Measurements from ENCODE around the gene CCNG2. TPM values are rescaled to one million over a fixed set of nuclear protein-coding genes. Genes with fewer than 3 reads are reported as not detected.
A peak's percentile ranks its signal among the peaks of the same experiment; 100 is the strongest.

Gene CCNG2, protein sequence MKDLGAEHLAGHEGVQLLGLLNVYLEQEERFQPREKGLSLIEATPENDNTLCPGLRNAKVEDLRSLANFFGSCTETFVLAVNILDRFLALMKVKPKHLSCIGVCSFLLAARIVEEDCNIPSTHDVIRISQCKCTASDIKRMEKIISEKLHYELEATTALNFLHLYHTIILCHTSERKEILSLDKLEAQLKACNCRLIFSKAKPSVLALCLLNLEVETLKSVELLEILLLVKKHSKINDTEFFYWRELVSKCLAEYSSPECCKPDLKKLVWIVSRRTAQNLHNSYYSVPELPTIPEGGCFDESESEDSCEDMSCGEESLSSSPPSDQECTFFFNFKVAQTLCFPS
- 11.8 TPM for polyA plus RNA-seq (2012; ENCODE audit: low read depth, missing spikeins)

DNA sequence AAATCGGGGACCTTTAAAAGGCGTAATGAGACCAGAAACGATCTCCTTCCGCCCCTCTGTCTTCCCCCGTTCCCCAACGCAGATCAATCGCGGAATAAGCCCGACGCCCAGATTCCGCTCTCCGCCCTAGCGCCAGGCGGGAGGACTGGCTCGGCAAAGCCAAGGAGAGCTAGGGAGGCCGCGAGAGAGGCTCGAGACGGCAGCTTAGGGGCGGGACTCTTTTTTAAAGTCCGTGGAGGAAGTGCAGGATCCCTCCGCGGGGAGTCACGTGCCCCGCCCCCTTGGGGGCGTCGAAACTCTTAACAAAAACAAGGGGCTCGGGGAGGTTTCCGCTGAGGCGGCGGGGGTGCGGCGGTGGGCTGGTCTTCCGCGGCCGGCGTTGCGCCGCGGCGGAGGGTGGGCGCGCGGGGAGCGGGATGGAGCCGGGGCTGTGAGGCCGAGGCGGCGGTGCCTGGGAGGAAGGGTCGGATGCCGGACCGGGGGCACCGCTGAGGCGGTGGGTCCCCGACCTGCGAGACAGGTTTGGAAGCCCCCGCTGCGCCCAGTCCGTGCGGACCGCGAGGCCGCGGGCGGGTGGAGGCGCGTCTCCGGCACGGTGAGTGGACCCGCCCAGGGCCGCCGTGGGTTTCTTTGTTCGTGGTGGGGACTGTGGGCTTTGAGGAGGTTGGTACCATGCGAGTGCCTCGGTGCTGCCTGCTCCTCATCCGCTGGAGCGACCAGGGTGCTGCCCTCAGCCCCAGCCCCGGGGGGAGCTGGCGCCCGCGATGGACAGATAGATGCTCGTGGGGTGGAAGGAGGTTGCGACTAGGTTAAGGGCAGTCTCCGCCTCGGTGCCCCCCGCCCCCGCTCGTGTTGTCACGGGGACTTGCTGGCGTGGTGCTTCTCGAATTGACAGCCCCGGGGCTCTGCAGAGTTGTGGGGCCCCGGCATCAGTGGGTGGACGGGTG is at the start of gene CCNG2:
Gene CCNG2, plus strand, starts transcription at position 296 of the 947 bp plus-strand sequence. CDS start 1,326 bp downstream, outside the sequence.
- DNase-seq (ENCODE audit: insufficient read length, low spot score) (peak; percentile 40), FAIRE-seq (no peak)
- peak; percentile 38; the same call in 1 of the 2 replicates for TF ChIP-seq POLR2A (IDR thresholded peaks at IDR 0.05; ENCODE audit: low read depth, low read length)
- TF ChIP-seq SPI1 (IDR thresholded peaks at IDR 0.05; ENCODE audit: low read depth, low read length): no peak
- TF ChIP-seq POU2F2 (IDR thresholded peaks at IDR 0.05; ENCODE audit: low read depth, low read length): peak; percentile 53; the same call in 1 of the 2 replicates
- no peak for TF ChIP-seq PAX5 (IDR thresholded peaks at IDR 0.05; ENCODE audit: insufficient read depth, low read length, severe bottlenecking)
- peak; percentile 54; the same call in 1 of the 2 replicates for TF ChIP-seq TAF1 (IDR thresholded peaks at IDR 0.05; ENCODE audit: low read depth, low read length)
- peak; percentile 35; the same call in 1 of the 2 replicates for TF ChIP-seq POLR2AphosphoS5 (IDR thresholded peaks at IDR 0.05; ENCODE audit: low read depth, low read length)

DNA sequence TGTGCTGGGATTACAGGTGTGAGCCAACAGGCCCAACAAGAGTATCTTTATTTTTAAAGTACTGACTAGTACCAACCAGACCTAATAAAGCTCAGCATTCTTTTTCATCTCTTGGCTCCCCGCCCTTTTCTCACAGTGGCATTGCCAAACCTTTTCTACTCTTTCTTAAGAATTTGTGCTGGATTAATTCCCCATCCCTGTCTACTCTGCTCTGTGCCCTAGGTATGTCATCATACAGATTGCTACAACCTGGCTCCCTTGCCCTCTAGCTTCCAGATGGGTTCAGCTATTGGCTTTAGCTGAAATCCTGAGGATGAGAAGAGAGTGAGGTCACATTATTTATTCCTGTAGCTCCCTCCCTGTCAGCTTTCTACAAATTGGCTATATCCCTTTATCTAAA is 46.3 kb upstream of the CCNG2 start:
- TF ChIP-seq PAX5 (IDR thresholded peaks at IDR 0.05; ENCODE audit: insufficient read depth, low read length, severe bottlenecking) (no peak), POLR2A (IDR thresholded peaks at IDR 0.05; ENCODE audit: low read depth, low read length) (no peak), TAF1 (IDR thresholded peaks at IDR 0.05; ENCODE audit: low read depth, low read length) (no peak), SPI1 (IDR thresholded peaks at IDR 0.05; ENCODE audit: low read depth, low read length) (no peak), POU2F2 (IDR thresholded peaks at IDR 0.05; ENCODE audit: low read depth, low read length) (no peak), POLR2AphosphoS5 (IDR thresholded peaks at IDR 0.05; ENCODE audit: low read depth, low read length) (no peak)
- FAIRE-seq: no peak
- no peak for DNase-seq (ENCODE audit: insufficient read length, low spot score)

DNA sequence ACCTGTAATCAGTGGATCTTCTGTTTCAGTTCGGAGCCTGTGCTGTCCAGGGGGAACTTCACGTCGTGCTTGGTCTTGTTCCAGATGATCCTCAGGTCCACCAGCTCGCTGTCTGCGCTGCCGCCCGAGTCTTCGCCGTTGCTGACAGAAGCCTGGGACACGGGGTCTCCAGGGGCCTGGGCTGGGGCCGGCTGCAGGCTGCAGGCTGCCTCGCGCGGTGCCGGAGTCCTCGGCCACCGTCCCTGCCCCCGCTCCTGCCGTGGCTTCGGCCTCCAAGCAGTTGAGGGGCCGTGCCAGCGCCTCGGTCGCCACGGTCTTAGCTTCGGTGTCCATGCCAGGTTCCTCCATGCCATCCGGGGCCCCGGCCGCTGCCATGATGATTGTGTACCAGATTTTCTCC is 43.9 kb upstream of the CCNG2 start:
- FAIRE-seq: no peak
- TF ChIP-seq POU2F2 (IDR thresholded peaks at IDR 0.05; ENCODE audit: low read depth, low read length): no peak
- TF ChIP-seq POLR2A (IDR thresholded peaks at IDR 0.05; ENCODE audit: low read depth, low read length): no peak
- TF ChIP-seq POLR2AphosphoS5 (IDR thresholded peaks at IDR 0.05; ENCODE audit: low read depth, low read length): no peak
- TF ChIP-seq PAX5 (IDR thresholded peaks at IDR 0.05; ENCODE audit: insufficient read depth, low read length, severe bottlenecking): no peak
- no peak for TF ChIP-seq TAF1 (IDR thresholded peaks at IDR 0.05; ENCODE audit: low read depth, low read length)
- TF ChIP-seq SPI1 (IDR thresholded peaks at IDR 0.05; ENCODE audit: low read depth, low read length): no peak
- no peak for DNase-seq (ENCODE audit: insufficient read length, low spot score)

DNA sequence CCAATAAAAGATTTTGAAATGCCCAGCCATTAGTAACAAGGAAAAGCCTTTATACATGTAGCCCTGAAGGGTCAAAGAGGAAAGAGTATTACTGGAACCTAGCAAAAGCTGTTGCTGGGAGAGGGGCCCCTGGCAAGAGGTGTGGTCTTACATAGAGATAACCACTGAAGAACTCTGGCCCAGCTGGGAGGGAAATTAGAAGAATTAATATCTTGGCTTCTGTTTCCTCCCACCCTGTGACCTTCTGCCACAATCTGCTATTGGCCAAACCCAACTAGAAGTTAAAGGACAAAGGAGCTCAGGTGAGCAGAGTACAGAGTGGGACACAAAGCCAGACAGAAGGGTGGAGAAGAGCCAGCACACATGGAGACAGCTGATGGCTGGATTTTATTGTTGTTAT is 39.3 kb upstream of the CCNG2 start:
- no peak for TF ChIP-seq TAF1 (IDR thresholded peaks at IDR 0.05; ENCODE audit: low read depth, low read length)
- no peak for TF ChIP-seq POLR2A (IDR thresholded peaks at IDR 0.05; ENCODE audit: low read depth, low read length)
- no peak for TF ChIP-seq SPI1 (IDR thresholded peaks at IDR 0.05; ENCODE audit: low read depth, low read length)
- TF ChIP-seq POLR2AphosphoS5 (IDR thresholded peaks at IDR 0.05; ENCODE audit: low read depth, low read length): no peak
- no peak for TF ChIP-seq PAX5 (IDR thresholded peaks at IDR 0.05; ENCODE audit: insufficient read depth, low read length, severe bottlenecking)
- TF ChIP-seq POU2F2 (IDR thresholded peaks at IDR 0.05; ENCODE audit: low read depth, low read length): no peak
- no peak for FAIRE-seq
- no peak for DNase-seq (ENCODE audit: insufficient read length, low spot score)

DNA sequence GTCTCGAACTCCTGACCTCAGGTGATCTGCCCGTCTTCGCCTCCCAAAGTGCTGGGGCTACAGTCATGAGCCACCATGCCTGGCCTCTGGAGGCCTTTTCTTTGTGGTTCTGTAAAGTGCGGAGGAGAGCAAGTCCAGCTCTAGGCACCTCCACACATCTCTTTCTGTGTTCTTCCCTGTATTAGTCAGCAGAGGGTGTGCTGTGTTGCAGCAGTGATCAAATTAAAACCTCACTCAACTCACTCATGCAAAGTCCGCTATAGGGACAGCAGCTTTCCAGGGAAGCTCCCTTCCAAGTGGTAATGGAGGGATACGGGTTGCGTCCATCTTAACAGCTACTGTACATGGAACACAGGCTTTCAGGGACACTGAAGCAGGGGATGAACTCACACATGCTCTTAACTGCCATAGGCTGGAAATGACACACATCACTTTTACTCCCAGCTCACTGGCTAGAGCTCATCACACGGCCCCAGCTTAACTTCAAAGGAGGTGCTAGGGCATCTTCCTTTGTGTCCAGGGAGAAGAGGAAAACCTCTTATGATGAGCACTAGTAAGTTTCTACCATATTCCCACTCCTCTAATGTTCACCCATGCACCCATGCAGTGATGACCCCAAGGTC is 36.0 kb upstream of the CCNG2 start:
- TF ChIP-seq POU2F2 (IDR thresholded peaks at IDR 0.05; ENCODE audit: low read depth, low read length) (no peak), TAF1 (IDR thresholded peaks at IDR 0.05; ENCODE audit: low read depth, low read length) (no peak), PAX5 (IDR thresholded peaks at IDR 0.05; ENCODE audit: insufficient read depth, low read length, severe bottlenecking) (no peak), POLR2A (IDR thresholded peaks at IDR 0.05; ENCODE audit: low read depth, low read length) (no peak), POLR2AphosphoS5 (IDR thresholded peaks at IDR 0.05; ENCODE audit: low read depth, low read length) (no peak), SPI1 (IDR thresholded peaks at IDR 0.05; ENCODE audit: low read depth, low read length) (no peak)
- FAIRE-seq: peak; percentile 65
- no peak for DNase-seq (ENCODE audit: insufficient read length, low spot score)

DNA sequence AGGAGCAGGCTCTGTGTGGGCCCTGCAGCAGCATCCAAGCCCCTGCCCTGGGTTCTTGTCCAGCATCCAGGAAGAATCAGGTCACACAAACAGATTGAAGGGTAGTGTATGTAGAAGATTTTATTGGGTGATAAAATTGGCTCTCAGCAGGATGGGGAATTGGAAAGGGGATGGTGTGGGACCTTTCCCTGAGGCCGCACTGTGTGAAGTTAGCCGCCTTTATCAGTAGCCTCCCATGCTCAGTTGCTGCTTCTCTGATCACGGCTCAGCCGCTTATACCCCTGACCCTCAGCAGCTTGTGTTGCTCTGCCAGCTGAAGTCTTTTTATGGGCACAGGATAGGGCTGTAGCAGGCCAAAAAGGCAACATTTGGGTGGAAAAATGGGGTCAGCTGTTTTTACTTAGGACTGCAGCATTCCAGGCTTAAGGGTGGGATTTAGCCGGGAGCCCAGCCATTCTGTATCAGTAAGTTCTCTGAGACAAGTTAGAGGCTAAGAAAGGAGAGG is 35.2 kb upstream of the CCNG2 start:
- DNase-seq (ENCODE audit: insufficient read length, low spot score) (no peak), FAIRE-seq (no peak)
- TF ChIP-seq TAF1 (IDR thresholded peaks at IDR 0.05; ENCODE audit: low read depth, low read length): no peak
- TF ChIP-seq POLR2AphosphoS5 (IDR thresholded peaks at IDR 0.05; ENCODE audit: low read depth, low read length): no peak
- no peak for TF ChIP-seq SPI1 (IDR thresholded peaks at IDR 0.05; ENCODE audit: low read depth, low read length)
- TF ChIP-seq POLR2A (IDR thresholded peaks at IDR 0.05; ENCODE audit: low read depth, low read length): no peak
- no peak for TF ChIP-seq POU2F2 (IDR thresholded peaks at IDR 0.05; ENCODE audit: low read depth, low read length)
- no peak for TF ChIP-seq PAX5 (IDR thresholded peaks at IDR 0.05; ENCODE audit: insufficient read depth, low read length, severe bottlenecking)

DNA sequence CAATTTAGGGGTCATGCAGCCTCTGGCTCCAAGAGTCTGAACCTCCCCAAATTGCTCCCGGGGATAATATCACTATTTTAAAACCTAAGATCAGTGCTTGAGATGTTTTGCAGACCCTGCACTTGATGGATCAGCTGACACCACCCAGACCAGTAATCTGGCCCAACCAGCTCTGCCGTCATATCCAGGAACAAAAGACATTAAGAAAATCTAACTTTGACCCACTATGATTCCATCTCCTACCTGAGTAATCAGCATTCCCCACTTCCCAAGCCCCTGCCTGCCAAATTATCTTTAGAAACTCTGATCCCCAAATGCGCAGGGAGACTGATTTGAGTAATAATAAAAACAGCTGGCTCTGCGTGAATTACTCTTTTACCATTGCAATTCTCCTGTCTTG is 34.4 kb upstream of the CCNG2 start:
- no peak for FAIRE-seq
- no peak for DNase-seq (ENCODE audit: insufficient read length, low spot score)

DNA sequence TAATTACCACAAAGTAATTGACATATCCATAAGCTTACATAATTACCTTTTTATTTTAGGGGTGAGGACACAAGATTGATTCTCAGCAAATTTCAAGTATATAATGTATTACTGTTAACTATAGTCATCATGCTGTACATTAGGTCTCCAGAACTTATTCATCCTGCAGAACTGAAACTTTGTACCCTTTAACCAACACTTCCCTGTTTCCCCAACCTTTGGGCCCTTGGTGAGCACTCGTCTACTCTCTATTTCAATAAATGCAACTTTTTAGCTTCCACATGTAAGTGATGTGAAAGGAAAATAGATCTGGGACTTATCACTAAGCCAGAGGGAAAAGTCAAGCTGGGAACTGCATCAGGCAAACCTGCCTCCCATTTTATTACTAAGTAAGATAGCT is 33.6 kb upstream of the CCNG2 start:
- TF ChIP-seq PAX5 (IDR thresholded peaks at IDR 0.05; ENCODE audit: insufficient read depth, low read length, severe bottlenecking) (no peak), POU2F2 (IDR thresholded peaks at IDR 0.05; ENCODE audit: low read depth, low read length) (no peak), SPI1 (IDR thresholded peaks at IDR 0.05; ENCODE audit: low read depth, low read length) (peak; percentile 57), POLR2AphosphoS5 (IDR thresholded peaks at IDR 0.05; ENCODE audit: low read depth, low read length) (no peak)
- FAIRE-seq (no peak), DNase-seq (ENCODE audit: insufficient read length, low spot score) (no peak)

More for the DNA sequence above, 34.4 kb upstream of the CCNG2 start:
- TF ChIP-seq POU2F2 (IDR thresholded peaks at IDR 0.05; ENCODE audit: low read depth, low read length) (no peak), POLR2A (IDR thresholded peaks at IDR 0.05; ENCODE audit: low read depth, low read length) (no peak), PAX5 (IDR thresholded peaks at IDR 0.05; ENCODE audit: insufficient read depth, low read length, severe bottlenecking) (no peak), SPI1 (IDR thresholded peaks at IDR 0.05; ENCODE audit: low read depth, low read length) (no peak), POLR2AphosphoS5 (IDR thresholded peaks at IDR 0.05; ENCODE audit: low read depth, low read length) (no peak), TAF1 (IDR thresholded peaks at IDR 0.05; ENCODE audit: low read depth, low read length) (no peak)

Data from GM12891 (cell line).